Dedifferentiated amniotic fluid mesenchymal stem cell (primary cell): ENCODE results near the gene IL19.

Experiments
- DNase-seq: peaks from one replicate; pipeline ENCODE4 v3.0.0-alpha.2; 2016; ENCODE audit errors: extremely low spot score

Gene IL19

DNA sequence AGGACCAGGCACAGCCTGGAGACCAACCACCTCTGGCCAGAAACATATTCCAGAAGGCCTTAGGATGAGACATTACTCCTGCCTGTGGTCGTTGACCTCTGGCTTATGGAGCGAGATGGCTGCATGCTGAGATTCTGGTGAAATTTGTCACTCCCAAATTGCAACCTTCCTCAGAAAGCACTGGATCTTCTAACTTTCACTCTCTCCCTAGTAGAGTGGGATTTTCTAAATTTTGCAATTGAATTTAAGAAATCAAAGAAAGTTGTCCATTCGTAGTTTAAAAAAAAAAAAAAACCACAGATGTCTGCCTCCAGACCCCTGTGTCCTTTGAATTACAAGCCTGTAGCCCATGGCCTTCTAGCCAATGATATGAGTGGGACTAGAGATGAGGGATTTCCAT lies 30.3 kb downstream of the IL19 start:
- DNase-seq = no peak

DNA sequence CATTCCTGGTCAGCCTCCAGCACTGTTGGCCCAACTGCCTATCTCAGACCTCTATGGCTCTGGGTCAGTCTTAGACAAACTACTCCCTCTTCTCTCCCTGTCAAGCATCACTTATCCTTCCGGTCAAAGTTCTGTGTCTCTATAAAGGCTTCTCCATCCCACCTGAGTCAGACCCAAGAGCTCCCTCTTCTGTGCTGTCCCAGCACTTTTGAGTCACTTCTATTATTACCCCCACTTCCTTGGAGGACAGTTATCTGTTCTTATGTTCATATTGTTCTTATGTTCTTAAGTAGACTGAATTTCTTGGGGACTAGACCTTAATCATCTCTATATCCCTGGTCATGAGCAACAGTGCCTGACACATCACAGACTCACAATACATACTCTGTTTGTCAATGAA lies 30.9 kb downstream of the IL19 start:
- DNase-seq = no peak

DNA sequence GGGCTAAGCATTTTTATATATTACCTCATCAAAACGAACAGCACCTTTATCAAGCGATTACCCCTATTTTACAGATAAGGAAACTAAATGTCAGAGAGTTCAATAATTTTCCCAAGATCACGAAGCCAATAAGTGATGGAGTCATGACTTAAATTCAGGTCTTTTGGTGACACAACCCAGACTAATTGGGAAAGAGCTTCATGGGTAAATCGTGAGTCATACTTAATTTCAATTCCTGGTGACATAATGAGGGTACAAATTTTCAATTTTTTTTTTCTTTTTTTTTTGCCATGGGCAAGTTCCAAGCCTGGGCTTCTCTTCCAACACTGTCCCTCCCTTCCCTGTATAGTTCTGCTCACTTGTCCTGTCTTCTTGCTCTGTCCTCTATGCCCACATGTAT lies 31.8 kb downstream of the IL19 start:
- DNase-seq = no peak

DNA sequence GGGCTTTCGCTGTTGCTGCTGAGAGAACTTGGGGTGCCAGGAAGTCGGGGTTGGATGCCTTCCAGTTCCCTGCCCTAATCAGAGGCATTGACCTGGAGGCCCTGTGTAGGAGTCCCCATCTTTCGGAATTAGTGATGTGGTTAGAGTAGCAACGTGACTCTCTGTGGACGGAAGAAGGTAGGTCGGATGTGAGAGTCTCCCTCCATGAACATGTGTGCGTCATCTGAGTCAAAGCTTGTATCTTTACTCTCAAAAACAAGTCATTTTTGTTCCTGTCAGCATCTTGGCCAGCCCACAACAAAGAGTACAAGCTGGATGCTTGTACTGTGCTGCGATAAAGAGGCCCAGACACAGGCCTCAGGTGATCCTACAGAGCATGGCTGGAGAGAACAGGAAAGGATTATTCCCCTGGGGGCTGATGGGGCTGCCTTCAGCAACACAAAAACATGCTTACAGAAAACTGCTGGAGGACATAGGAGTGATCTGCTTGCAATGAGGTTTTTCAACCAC lies 32.7 kb downstream of the IL19 start:
- no peak for DNase-seq

DNA sequence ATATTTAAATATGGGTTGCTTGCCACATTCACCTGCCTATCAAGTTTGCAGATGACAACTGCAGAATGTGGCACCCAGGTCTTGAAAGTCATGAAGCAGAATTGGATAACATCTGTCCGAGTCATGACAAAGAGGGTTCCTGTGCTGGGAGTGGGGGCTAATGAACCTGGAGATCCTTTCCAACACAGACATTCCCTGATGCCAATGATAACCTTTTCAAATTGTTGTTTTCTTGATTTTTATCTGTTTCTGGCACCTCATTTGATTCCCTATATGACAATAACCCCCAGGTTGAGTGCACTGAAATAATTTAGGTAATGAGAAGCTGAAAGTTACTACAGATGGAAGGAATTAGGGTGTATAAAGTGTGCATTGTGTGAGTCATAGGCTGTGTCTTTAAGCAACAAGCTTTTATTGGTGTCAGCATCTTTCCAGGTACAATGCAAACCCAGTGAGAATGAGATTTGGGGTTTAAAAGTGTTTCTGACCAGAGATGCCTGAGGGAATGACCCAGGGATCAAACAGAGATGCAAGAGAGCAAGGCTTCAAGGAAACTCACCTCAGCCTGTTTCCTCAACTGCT lies 33.7 kb downstream of the IL19 start:
- no peak for DNase-seq

DNA sequence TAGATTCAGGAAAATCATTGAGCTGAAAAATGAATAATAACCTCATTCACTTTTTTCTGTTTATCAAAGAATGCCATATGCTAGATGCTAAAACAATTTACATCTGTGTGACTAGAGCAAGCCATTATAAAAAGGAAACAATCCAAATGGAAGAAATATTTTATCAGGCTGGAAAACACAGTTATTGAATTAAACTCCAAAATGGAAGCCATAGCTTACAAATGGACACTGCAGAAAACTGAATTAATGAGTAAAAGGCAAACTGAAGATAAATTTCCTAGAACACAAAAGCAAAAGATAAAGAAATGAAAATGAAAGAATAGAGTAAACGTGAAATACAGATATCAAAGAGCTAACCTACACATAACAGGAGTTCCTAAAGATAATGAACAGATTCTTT lies 34.8 kb downstream of the IL19 start:
- DNase-seq = no peak

DNA sequence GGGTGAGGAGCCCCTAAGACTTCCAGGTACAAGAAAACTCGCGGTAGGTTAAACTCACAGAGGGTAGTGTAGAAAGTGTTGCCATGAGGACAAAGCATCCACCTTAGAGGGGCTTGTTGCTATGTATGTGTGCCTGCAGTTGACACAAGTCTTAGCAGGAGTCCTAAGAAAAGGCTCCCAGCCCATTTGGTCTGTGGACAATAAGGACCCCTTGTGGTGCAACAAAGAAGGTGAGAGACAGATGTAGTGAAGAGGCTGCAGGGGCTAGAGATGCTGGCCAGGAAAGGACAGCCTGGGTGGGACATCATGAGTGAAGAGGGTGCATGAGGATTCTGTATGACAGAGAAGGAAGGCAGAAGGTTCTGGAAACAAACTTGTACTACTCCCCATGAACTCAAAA lies 38.0 kb downstream of the IL19 start:
- no peak for DNase-seq

DNA sequence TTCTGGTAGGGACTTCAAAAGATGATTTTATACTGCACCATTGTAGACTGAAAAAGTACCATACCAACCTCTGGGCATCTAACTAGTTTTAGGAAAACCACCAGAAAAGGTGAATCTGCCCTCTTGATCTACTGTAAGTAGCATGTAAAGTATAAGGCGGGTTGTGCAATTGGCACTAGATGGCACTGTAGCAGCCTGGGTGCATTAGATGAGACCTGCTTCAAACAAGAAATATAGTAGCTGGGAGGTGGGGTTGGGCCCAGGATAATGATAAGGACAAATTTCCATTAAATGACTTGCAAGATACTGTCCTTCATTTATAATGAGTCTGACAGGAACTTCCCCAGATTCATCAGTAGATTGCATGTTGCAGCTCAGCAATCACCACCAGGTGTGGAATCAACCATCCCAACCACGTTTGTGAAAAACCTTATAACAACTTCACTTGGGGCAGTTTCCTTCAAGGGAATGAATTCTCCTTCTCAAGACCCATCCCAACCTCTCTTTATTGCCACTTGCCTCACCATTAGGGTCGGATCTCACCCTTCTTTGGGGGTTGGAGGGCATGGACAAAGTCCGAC lies 39.0 kb downstream of the IL19 start:
- DNase-seq = no peak

DNA sequence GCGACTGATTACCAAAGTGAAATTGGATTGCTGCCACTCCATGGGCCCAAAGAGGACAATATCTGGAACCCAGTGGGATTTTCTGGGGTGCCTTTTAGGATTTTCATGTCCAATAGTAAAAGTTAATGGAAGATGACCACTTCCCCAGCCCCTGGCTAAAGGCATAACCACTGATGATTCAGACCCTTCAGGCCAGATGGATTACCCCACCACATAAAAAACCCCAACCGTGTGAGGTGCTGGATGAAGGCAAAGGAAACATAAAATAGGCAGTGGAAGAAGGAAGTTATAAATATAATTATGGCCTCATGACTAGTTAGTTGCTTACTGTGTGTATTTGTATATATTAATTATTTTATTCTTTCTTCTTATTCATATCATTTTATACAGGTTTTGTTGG lies 41.9 kb downstream of the IL19 start:
- DNase-seq = no peak

DNA sequence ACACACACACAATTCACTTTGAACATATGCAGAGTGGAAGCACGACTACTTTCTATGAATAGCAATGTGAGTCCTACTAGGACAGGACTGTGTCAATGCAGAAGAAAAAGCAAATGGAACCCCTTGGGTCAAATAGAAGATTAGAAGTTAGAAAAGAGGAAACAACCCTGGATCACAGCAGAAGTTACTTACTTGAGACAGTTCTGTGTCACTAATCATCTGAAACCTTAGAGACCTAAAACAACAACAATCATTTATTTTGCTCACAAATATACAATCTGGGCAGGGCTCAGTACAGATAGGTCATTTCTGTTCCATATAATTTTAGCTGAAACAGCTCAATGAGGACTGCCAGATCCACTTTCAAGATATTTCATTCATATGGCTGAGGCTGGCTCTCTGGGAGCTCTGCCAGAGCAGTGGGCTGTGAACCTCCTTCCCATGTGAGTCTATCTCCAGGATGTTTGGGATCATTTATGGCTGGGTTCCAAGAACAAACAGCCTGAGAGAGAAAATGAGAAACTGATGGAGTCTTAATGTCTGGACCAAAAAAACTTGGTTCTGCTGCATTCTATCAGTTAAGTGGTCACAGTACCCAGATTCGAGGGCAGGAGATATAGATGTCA lies 44.3 kb downstream of the IL19 start:
- DNase-seq = peak; percentile 43

DNA sequence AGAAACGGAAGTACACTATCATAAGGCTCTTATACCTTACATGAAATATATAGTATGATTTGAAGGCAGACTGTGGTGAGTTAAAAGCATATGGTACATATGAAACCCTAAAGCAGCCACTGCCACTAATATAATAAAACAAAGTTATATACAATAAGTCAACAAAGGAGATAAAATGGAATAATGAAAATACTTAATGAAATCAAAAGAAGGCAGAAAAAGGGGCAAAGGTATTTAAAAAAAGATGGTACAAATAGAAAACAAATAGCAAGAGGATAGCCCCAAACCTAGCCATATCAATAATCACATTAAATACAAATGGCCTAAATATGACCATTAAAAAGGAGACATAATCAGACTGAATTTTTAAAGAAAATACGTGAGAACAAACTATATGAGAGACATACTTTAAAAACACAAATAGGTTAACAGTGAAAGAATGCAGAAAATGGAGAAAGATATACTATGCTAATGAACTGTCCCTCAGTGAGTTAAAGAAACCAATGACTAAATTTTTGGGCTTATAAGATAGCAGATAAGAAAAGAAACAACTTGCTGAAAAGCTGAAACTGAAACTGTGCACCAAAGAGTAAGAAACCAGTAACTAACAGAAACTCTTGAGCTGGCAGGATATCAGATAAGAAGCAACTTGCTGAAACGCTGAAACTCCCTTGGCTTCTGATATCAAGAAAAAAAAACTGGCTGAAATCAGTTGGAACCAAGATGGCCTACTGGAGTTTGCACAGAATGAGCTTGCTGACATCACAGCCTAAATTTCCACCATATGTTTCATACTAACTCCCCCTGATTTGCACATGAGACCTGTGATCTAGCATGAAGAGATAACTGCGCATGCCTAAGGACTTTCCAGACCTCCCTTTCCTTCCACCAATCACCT lies 46.1 kb downstream of the IL19 start:
- no peak for DNase-seq

DNA sequence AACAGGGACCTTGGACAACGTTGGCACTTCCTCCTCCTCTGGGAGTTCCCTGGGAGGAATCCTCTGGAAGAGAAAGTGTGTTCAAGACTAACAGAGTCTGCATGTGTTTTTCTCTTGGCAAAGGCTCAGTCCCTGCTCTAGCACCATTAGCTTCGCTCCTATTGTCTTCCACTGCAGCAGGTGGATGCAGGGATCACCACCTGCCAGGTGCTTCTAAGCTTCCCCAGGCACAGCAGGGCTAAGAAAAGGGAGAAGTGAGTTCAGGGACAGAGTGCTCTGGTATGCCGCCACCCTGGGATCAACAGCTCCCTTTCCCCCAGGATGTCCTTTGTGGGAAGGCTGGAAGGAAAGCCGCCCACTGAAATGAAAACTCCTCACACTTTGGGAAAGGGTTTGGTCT lies 50.9 kb downstream of the IL19 start:
- DNase-seq = no peak

DNA sequence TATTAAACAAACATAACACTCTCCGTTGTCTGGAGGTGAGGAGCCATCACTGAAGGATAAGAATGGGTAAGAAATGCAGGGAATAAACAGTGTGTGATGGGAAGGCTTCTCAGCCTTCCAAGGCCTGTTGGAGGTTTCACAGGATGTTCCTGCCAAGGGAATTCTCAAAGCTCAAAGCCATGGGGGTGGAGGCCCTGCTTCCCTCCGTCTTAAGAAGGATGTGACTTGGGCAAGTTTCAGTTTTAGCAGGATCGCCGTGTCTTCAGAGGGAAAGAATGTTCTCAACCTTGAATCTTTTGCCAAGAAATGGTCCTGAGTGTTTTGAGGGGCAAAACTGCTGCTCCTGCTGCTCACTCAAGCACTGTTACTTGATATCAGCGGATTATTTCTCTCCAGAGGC lies 53.2 kb downstream of the IL19 start:
- DNase-seq = no peak

DNA sequence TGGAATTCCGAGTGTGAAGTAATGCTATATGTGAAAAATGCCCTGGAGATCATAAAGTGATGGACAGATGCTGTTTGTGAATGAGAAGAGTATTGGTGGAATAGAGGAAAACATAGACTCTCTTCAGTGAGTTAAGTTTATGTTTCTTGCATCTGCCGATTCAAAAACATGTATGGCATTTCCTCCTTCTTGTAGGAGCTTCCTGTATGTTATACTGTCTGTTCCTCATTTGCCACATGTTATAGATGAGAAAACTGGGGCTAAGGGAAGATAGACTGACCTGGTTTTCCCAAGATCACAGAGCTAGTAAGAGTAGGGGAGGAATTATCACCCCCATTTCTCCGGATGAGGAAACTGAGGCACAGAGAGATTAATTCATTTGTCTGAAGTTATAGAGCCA lies 53.8 kb downstream of the IL19 start:
- DNase-seq = no peak

DNA sequence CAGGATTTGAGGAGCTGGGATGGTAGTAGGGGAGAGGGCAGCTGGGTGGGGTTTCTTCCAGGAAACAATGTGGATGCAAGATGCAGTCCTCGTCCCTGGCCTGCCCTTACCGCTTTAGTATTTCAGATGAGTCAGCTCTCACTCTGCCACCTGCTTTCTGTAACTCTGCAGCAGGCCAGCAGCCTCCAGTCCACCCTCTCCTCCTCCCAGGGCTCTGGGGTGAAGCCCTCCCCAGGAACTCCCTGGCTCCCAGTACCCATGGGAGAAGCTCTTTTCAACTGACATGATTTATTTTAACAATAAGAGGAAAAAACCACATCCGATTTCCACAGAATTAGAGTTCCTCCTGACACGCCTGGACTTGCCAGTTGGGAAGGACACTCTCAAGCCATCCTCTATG lies 55.8 kb downstream of the IL19 start:
- no peak for DNase-seq

DNA sequence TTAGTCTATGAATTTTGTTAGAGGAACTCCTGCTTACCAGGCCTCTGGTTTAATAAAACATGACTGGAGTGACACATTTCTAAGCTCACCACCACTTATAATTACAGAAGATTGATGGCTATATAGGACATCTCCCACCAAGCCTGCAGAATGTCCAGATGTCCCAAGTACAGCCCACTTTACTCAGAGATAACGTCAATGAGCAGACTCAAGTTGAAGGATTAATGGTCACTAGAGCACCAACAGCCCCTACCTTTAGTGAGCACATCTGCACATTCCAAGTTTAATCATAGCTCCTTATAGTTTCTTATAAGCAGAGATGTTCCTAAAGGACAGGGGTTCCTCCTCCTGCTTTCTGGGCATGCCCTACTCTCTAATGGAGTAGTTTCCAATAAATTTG lies 57.5 kb downstream of the IL19 start:
- no peak for DNase-seq

DNA sequence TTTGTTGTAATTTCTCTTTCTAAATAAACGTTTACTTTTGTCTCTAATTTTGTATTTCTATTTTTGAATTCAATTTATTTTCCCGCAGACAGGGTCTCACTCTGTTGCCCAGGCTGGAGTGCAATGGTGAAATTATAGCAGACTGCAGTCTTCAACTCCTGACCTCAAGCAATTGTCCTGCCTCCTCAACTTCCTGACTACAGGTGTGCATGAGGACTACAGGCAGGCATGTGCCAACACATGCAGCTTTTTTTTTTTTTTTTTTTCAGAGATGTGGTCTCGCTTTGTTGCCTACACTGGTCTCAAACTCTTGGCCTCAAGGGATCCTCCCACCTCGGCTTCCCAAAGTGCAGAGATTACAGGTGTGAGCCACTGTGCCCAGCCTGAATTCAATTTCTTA lies 58.2 kb downstream of the IL19 start:
- no peak for DNase-seq

DNA sequence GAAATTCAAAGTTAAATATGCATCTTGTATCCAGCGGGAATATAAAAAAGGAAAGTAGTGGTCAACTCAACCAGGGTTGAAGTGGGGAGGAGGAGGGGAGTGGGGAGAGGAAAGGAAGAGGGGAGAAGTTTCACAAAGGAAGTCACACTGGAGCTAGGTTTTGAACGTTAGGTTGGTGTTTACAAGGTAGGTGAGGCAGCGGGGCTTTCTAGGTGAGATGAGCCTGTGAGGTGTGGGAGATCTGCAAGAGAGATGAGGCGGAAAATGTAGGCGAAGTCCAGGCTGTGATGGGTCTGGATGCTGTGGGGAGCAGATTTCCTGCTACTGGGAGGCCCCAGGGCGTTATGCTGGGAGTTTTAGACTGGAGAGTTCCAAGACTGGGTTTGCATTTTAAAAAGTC lies 58.7 kb downstream of the IL19 start:
- DNase-seq = no peak

DNA sequence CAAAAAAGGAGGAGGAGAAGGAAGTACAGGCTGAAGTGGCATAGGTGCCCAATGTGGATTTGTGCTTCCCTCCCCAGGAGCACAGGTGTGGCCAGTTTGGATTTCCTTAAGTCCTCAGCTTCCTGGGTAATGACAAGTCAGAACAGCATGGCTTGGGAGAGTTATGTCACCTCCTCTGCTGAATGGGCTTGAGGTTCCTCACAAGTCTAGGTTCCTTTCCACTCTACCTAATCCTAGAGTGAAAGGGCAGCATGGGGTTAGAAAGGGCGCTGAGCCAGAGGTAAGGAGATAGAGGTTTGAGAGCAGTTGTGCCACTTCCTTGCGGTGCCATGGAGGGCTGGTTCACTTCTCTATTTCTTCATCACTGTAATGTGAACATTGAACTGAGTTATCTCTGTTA lies 59.3 kb downstream of the IL19 start:
- DNase-seq = no peak

DNA sequence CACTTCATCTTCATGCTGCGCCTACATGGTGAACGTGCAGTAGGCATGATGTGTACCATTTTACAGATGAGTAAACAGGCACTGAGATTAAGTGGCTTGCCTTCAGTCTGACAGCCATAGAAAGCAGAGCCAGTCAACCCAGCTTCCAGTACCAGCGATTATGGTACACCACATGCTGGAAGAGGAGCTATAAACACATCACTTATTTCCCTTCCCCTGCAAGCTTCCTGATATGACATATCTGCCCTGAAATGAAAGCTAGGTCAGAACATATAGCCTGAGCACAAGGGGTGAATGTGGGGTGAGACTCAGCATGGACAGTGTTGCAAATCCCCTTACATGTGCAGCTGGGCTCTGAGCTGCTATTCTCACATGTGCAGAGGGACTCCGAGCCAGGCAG lies 61.1 kb downstream of the IL19 start:
- DNase-seq = no peak

DNA sequence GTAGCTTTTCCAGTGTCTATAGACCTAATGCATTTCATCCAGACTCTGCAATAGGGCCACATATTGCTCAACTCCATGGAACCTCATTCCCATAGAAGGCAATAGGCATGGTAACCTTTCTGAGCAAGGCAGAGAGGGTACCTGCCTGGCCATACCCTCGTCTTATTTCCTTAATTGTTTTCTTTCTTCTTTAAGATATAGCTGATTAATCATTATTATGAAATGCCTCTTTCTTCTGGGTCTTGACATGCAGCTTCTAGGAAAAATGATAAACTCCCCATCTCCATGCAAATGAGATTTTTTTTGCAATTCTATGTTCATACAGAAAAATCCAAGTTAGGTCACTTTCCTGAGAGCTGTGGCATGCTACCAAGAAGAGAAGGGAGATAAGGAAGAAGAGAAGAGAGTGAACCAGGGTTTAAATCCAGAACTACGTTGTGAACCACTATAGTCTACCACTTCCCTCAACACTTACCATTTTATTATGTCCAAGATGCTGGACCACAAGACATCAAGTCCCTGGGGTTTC lies 61.8 kb downstream of the IL19 start:
- no peak for DNase-seq

DNA sequence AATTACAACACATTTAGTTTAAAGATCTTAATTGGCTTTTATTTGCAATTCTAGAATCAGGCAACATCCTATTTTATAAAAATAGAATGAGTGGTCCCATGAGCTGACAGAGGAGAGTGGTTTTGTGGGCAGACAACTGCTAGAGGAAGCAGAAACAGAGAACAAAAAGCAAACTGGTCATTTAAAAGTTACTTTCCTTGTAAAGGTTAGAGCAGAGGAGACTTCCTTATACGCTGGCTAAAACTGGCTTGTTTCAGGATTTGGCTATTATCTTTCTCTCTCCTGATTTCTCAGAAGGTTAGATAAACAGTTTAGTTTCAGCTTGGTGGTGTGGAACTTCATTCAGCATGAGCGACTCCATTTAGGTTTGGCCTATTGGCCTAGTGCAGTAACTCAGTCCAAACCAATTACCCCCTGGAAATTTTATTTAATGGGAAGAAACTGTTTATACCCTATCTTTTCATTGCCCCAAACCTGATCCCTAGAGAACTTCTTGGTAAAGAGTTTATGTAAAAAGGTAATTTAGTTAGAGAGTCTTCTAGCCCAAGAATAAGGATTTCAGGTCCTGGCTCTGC lies 62.6 kb downstream of the IL19 start:
- DNase-seq = no peak
